HCT116 (cell line): ENCODE measurements around the gene CNTN4. TPM values are rescaled to one million over a fixed set of nuclear protein-coding genes. Genes with fewer than 3 reads are reported as not detected.

Experiments used
- ATAC-seq: fragments of 200-7000 bp; cut with Tn5 transposase; 2 replicates; pipeline ENCODE4 v1.9.1; 2020; ENCODE audit warnings: mild to moderate bottlenecking, moderate library complexity
- BruUV-seq: library from RNA; stranded (reverse); fragments of 400-500 nt; replicated peaks from 2 replicates; lab custom pipeline; 2021; lab: Mats Ljungman, UMichigan
- CTCF ChIA-PET: fragments of 300-600 bp; sonication (Branson Sonifier 250); formaldehyde crosslinking; loops from one replicate; lab custom pipeline; 2021; ENCODE audit warnings: antibody characterized with exemption; lab: Charles Lee
- POLR2A ChIA-PET: fragments of 300-600, 350-600 bp; sonication (Branson Sonifier 250); formaldehyde crosslinking; loops from one replicate; lab custom pipeline; 2021; ENCODE audit warnings: antibody characterized with exemption; lab: Charles Lee
- RAD21 ChIA-PET, 2 experiments: fragments of 300-600 bp; sonication (Branson Sonifier 250); formaldehyde crosslinking; loops; one replicate each; lab custom pipeline; 2023; ENCODE audit warnings: low total read pairs in 2 of 2; ENCODE audit not compliant: uncharacterized antibody in 2 of 2, unreplicated experiment in 2 of 2, low non-redundant PET in 1 of 2; lab: Charles Lee
- DNase-seq: peaks from one replicate; pipeline ENCODE4 v3.0.0-alpha.2; 2010; ENCODE audit warnings: low read depth, low spot score
- H2AFZ ChIP-seq: fragments of 200-600 bp; shearing (Covaris generic), sonication (generic); 2 replicates; pipeline ENCODE4 v1.6.1; 2017; ENCODE audit warnings: low read depth, mixed run types, mixed read lengths, antibody characterized with exemption, low read length; ENCODE audit not compliant: poor library complexity, severe bottlenecking
- H3K27ac ChIP-seq: 2 replicates; pipeline ENCODE4 v1.5.1; 2012; ENCODE audit warnings: low read depth, low read length
- H3K27me3 ChIP-seq: fragments of 200-600 bp; sonication (generic); 2 replicates; pipeline ENCODE4 v1.6.1; 2016; ENCODE audit warnings: mixed run types, low read length, mixed read lengths; ENCODE audit not compliant: insufficient read depth
- H3K36me3 ChIP-seq, 2 experiments: fragments of 200-500 bp in 1 of 2; fragments of 200-600 bp in 1 of 2; sonication (Bioruptor generic) in 1 of 2; sonication (generic) in 1 of 2; 2 replicates each; pipeline versions ENCODE4 v1.5.1 to v1.6.1; 2014 to 2016; ENCODE audit warnings: low read length in 2 of 2, inconsistent platforms in 1 of 2, mixed read lengths in 1 of 2, mixed run types in 1 of 2; ENCODE audit not compliant: insufficient read depth in 2 of 2, control insufficient read depth in 1 of 2
- H3K4me1 ChIP-seq, 2 experiments: fragments of 200-600 bp in 1 of 2; sonication (generic) in 1 of 2; 2 replicates each; pipeline versions ENCODE4 v1.5.1 to v1.6.1; 2012 to 2017; ENCODE audit warnings: low read length in 2 of 2, inconsistent platforms in 1 of 2, mild to moderate bottlenecking in 1 of 2, mixed read lengths in 1 of 2, mixed run types in 1 of 2, moderate library complexity in 1 of 2; ENCODE audit not compliant: insufficient read depth in 2 of 2, control insufficient read depth in 1 of 2
- H3K4me2 ChIP-seq: fragments of 200-600 bp; sonication (generic); 2 replicates; pipeline ENCODE4 v1.6.1; 2017; ENCODE audit warnings: mixed run types, low read length, mixed read lengths
- H3K4me3 ChIP-seq, 2 experiments: fragments of 200-600 bp in 1 of 2; sonication (generic) in 1 of 2; replicated peaks in 1 of 2; 2 replicates each; pipeline ENCODE4 v1.5.1; 2011 to 2016; ENCODE audit warnings: low read length in 2 of 2, control low read depth in 1 of 2, low read depth in 1 of 2, mild to moderate bottlenecking in 1 of 2, mixed read lengths in 1 of 2, mixed run types in 1 of 2
- H3K79me2 ChIP-seq: fragments of 200-600 bp; sonication (generic); 2 replicates; pipeline ENCODE4 v1.6.1; 2017; ENCODE audit warnings: mild to moderate bottlenecking, mixed run types, low read length, moderate library complexity, mixed read lengths; ENCODE audit not compliant: insufficient read depth
- H3K9ac ChIP-seq: fragments of 200-600 bp; sonication (generic); 2 replicates; pipeline ENCODE4 v1.6.1; 2016; ENCODE audit warnings: low read length, mixed read lengths
- H3K9me2 ChIP-seq: fragments of 200-600 bp; sonication (generic), shearing (Covaris generic); 2 replicates; pipeline ENCODE4 v1.6.1; 2017; ENCODE audit warnings: mixed run types, mild to moderate bottlenecking, moderate library complexity; ENCODE audit not compliant: insufficient read depth
- H3K9me3 ChIP-seq, 2 experiments: fragments of 200-500 bp in 1 of 2; fragments of 200-600 bp in 1 of 2; sonication (Bioruptor generic) in 1 of 2; sonication (generic) in 1 of 2; 2 replicates each; pipeline ENCODE4 v1.6.1; 2014 to 2017; ENCODE audit warnings: low read length in 2 of 2, mixed read lengths in 2 of 2, inconsistent platforms in 1 of 2, low read depth in 1 of 2, mild to moderate bottlenecking in 1 of 2, mixed run types in 1 of 2, moderate library complexity in 1 of 2; ENCODE audit not compliant: control insufficient read depth in 1 of 2, insufficient read depth in 1 of 2
- H4K20me1 ChIP-seq: fragments of 200-600 bp; sonication (generic), shearing (Covaris generic); 2 replicates; pipeline ENCODE4 v1.6.1; 2017; ENCODE audit warnings: mixed run types, mild to moderate bottlenecking, moderate library complexity; ENCODE audit not compliant: insufficient read depth
- CBX3 ChIP-seq: IDR thresholded peaks from 2 replicates; pipeline ENCODE4 v1.6.1; 2012; ENCODE audit warnings: low read depth
- EGR1 ChIP-seq: IDR thresholded peaks from 2 replicates; pipeline ENCODE4 v1.6.1; 2012; ENCODE audit warnings: low read depth
- ELF1 ChIP-seq: IDR thresholded peaks from 2 replicates; pipeline ENCODE4 v1.6.1; 2012; ENCODE audit warnings: low read depth, borderline replicate concordance
- EZH2 ChIP-seq: fragments of 200-600 bp; sonication (generic); IDR thresholded peaks from 2 replicates; pipeline ENCODE4 v1.6.1; 2017; ENCODE audit warnings: antibody characterized with exemption, mixed run types
- EZH2phosphoT487 ChIP-seq: fragments of 200-600 bp; IDR thresholded peaks from 2 replicates; pipeline ENCODE4 v1.6.1; 2018; ENCODE audit warnings: antibody characterized with exemption, borderline replicate concordance
- FOSL1 ChIP-seq: IDR thresholded peaks from 2 replicates; pipeline ENCODE4 v1.6.1; 2012; ENCODE audit warnings: low read depth
- JUND ChIP-seq: IDR thresholded peaks from 2 replicates; pipeline ENCODE4 v1.6.1; 2012
- MAX ChIP-seq: IDR thresholded peaks from 2 replicates; pipeline ENCODE4 v1.6.1; 2012
- POLR2A ChIP-seq: IDR thresholded peaks from 2 replicates; pipeline ENCODE4 v1.7.0; 2011; ENCODE audit warnings: borderline replicate concordance; ENCODE audit not compliant: insufficient read depth, insufficient read length; ENCODE audit errors: extremely low read depth
- POLR2AphosphoS5 ChIP-seq: IDR thresholded peaks from 2 replicates; pipeline ENCODE4 v1.6.1; 2011; ENCODE audit warnings: mild to moderate bottlenecking, low read depth, low read length, moderate library complexity
- SIN3A ChIP-seq: IDR thresholded peaks from 2 replicates; pipeline ENCODE4 v1.6.1; 2012; ENCODE audit warnings: low read depth
- SP1 ChIP-seq: IDR thresholded peaks from 2 replicates; pipeline ENCODE4 v1.6.1; 2012; ENCODE audit warnings: low read depth
- ZFX ChIP-seq: fragments of 450-650 bp; IDR thresholded peaks from 2 replicates; pipeline ENCODE4 v1.6.1; 2017
- ZNF274 ChIP-seq: fragments of 200-500 bp; sonication (Bioruptor generic); IDR thresholded peaks from 2 replicates; pipeline ENCODE4 v1.6.1; 2014; ENCODE audit warnings: mild to moderate bottlenecking, low read depth, low read length, inconsistent platforms
- intact Hi-C: fragments of 100-400 bp; cut with micrococcal nuclease; formaldehyde crosslinking; loops from 2 replicates; pipeline ENCODE4 v1.10.0; 2022
- total RNA-seq: library from RNA; stranded (reverse); gene quantifications from one replicate; pipeline ENCODE4 v1.2.1, GENCODE V29; 2021; ENCODE audit not compliant: unreplicated experiment

The CNTN4 gene
- total RNA-seq, 1 experiment from 2014 or later = not detected

GRCh38 chr3:2870724-2871333 is 772.2 kb downstream of the CNTN4 start:
- ChIA-PET CTCF (no interaction called here), POLR2A (no interaction called here), RAD21 (no interaction called here)
- ATAC-seq = no peak
- no peak overlapping the region for H3K4me2 ChIP-seq
- H2AFZ ChIP-seq = no peak overlapping the region
- no TSS peak for BruUV-seq
- peaks cover 3 to 22% of the 10 kb centered on the region in 2 experiments; a peak in 3 of 4 replicates for H3K9me3 ChIP-seq
- H3K9me2 ChIP-seq = no peaks in the 10 kb centered on the region
- no peak overlapping the region for H3K4me3 ChIP-seq
- no peak for DNase-seq
- TF ChIP-seq ZFX (no peak), SIN3A (no peak), ELF1 (no peak), MAX (no peak), EGR1 (no peak), CBX3 (no peak)
- no peak overlapping the region for H3K27ac ChIP-seq
- H4K20me1 ChIP-seq = no peaks in the 10 kb centered on the region
- no peaks in the 10 kb centered on the region for H3K79me2 ChIP-seq
- intact Hi-C loops = no loop called here
- H3K4me1 ChIP-seq = no peaks in the 10 kb centered on the region
- no peaks in the 10 kb centered on the region for H3K36me3 ChIP-seq
- no peaks in the 10 kb centered on the region for H3K27me3 ChIP-seq
- H3K9ac ChIP-seq = no peak overlapping the region

GRCh38 chr3:2872884-2873283 is 774.2 kb downstream of the CNTN4 start:
- Histone ChIP-seq H3K4me1 (no peaks in the 10 kb centered on the region), H3K36me3 (no peaks in the 10 kb centered on the region)
- CTCF ChIA-PET = no interaction called here

More at GRCh38 chr3:2872884-2873283, 774.2 kb downstream of the CNTN4 start:
- ChIA-PET RAD21 (no interaction called here), POLR2A (no interaction called here)
- DNase-seq (no peak), ATAC-seq (no peak)
- Histone ChIP-seq H3K9me3 (peaks cover 3 to 24% of the 10 kb centered on the region in 2 experiments; a peak in 3 of 4 replicates), H3K79me2 (no peaks in the 10 kb centered on the region), H3K4me3 (no peak overlapping the region), H3K27me3 (no peaks in the 10 kb centered on the region), H2AFZ (no peak overlapping the region), H3K9ac (no peak overlapping the region), H3K27ac (no peak overlapping the region), H3K9me2 (no peaks in the 10 kb centered on the region), H3K4me2 (no peak overlapping the region), H4K20me1 (no peaks in the 10 kb centered on the region)
- no TSS peak for BruUV-seq
- intact Hi-C loops = no loop called here
- TF ChIP-seq POLR2A (no peak), CBX3 (no peak), ZNF274 (no peak), POLR2AphosphoS5 (no peak), JUND (no peak), EZH2 (no peak), FOSL1 (no peak), EZH2phosphoT487 (no peak), SP1 (no peak), SIN3A (no peak), EGR1 (no peak)
